ENCODE data around the gene PANK4.
"Not testable (repeated sequence)": the region's sequence is repeated elsewhere in the genome, so short reads cannot be mapped to it uniquely, and the experiment has no call there.

The PANK4 gene

GRCh38 chr1:2550309-2550861, 24.0 kb upstream of the PANK4 start:
- H3K9ac ChIP-seq (ENCODE audit: low read length); H2AFZ ChIP-seq (ENCODE audit: low read depth, low read length, severe bottlenecking); H3F3A ChIP-seq (ENCODE audit: insufficient read depth); H3K9me2 ChIP-seq (replicated peaks; ENCODE audit: insufficient read depth, low read length); H3K36me3 ChIP-seq (ENCODE audit: low read length); H4K20me1 ChIP-seq (ENCODE audit: low read depth, low read length); H3K4me3 ChIP-seq (ENCODE audit: insufficient read depth, low read length, poor library complexity, severe bottlenecking); H3K79me2 ChIP-seq (ENCODE audit: insufficient read depth, low read length); H3K9me3 ChIP-seq (ENCODE audit: insufficient read depth, low read length); H3K4me2 ChIP-seq (ENCODE audit: low read depth, low read length, poor library complexity, severe bottlenecking); H3K27me3 ChIP-seq (ENCODE audit: low read length); H3K27ac ChIP-seq (ENCODE audit: low read depth, low read length): not testable (repeated sequence)

- H3K4me2 ChIP-seq (ENCODE audit: low read depth, low read length, poor library complexity, severe bottlenecking); H4K20me1 ChIP-seq (ENCODE audit: low read depth, low read length); H3K4me3 ChIP-seq (ENCODE audit: insufficient read depth, low read length, poor library complexity, severe bottlenecking); H3K9ac ChIP-seq (ENCODE audit: low read length); H3K79me2 ChIP-seq (ENCODE audit: insufficient read depth, low read length); H3K36me3 ChIP-seq (ENCODE audit: low read length); H3K9me2 ChIP-seq (replicated peaks; ENCODE audit: insufficient read depth, low read length); H2AFZ ChIP-seq (ENCODE audit: low read depth, low read length, severe bottlenecking); H3F3A ChIP-seq (ENCODE audit: insufficient read depth); H3K27me3 ChIP-seq (ENCODE audit: low read length); H3K9me3 ChIP-seq (ENCODE audit: insufficient read depth, low read length): not testable (repeated sequence)
- 0 out of 2 replicates have a peak overlapping the region, but pooled peaks have one; percentile 72 for H3K27ac ChIP-seq (ENCODE audit: low read depth, low read length)
Measured at GRCh38 chr1:2549367-2550029, 23.1 kb upstream of the PANK4 start.

GRCh38 chr1:2548068-2548589, 21.7 kb upstream of the PANK4 start:
- H3F3A ChIP-seq (ENCODE audit: insufficient read depth) = no peaks in the 10 kb centered on the region
- no peaks in the 10 kb centered on the region for H3K79me2 ChIP-seq (ENCODE audit: insufficient read depth, low read length)
- no peaks in the 10 kb centered on the region for H3K36me3 ChIP-seq (ENCODE audit: low read length)
- peak overlapping the region; percentile 57 for H3K4me2 ChIP-seq (ENCODE audit: low read depth, low read length, poor library complexity, severe bottlenecking)
- H3K27ac ChIP-seq (ENCODE audit: low read depth, low read length) = peak overlapping the region; percentile 72
- no peak overlapping the region for H2AFZ ChIP-seq (ENCODE audit: low read depth, low read length, severe bottlenecking)
- H3K9ac ChIP-seq (ENCODE audit: low read length) = peak overlapping the region; percentile 48
- H3K27me3 ChIP-seq (ENCODE audit: low read length) = no peaks in the 10 kb centered on the region
- H3K9me3 ChIP-seq (ENCODE audit: insufficient read depth, low read length) = no peaks in the 10 kb centered on the region
- no peaks in the 10 kb centered on the region for H4K20me1 ChIP-seq (ENCODE audit: low read depth, low read length)
- no peaks in the 10 kb centered on the region for H3K9me2 ChIP-seq (replicated peaks; ENCODE audit: insufficient read depth, low read length)
- H3K4me3 ChIP-seq (ENCODE audit: insufficient read depth, low read length, poor library complexity, severe bottlenecking) = no peak overlapping the region
- no peak for TF ChIP-seq EZH2phosphoT487 (conservative IDR thresholded peaks at IDR 0.05; ENCODE audit: low read length)
- peak; percentile 58 for TF ChIP-seq CTCF (IDR thresholded peaks at IDR 0.05; ENCODE audit: insufficient read depth, low read length, poor library complexity, severe bottlenecking)

GRCh38 chr1:2547210-2548067, 21.0 kb upstream of the PANK4 start:
- H3K36me3 ChIP-seq (ENCODE audit: low read length) = no peaks in the 10 kb centered on the region
- no peaks in the 10 kb centered on the region for H3K27me3 ChIP-seq (ENCODE audit: low read length)
- H3K27ac ChIP-seq (ENCODE audit: low read depth, low read length) = peak overlapping the region; percentile 56
- H3K9ac ChIP-seq (ENCODE audit: low read length) = peak overlapping the region; percentile 50; the same call in 1 of the 2 replicates
- no peaks in the 10 kb centered on the region for H4K20me1 ChIP-seq (ENCODE audit: low read depth, low read length)
- no peak overlapping the region for H3K4me3 ChIP-seq (ENCODE audit: insufficient read depth, low read length, poor library complexity, severe bottlenecking)
- H3K4me2 ChIP-seq (ENCODE audit: low read depth, low read length, poor library complexity, severe bottlenecking) = peak overlapping the region; percentile 57
- no peaks in the 10 kb centered on the region for H3K9me3 ChIP-seq (ENCODE audit: insufficient read depth, low read length)
- TF ChIP-seq CTCF (IDR thresholded peaks at IDR 0.05; ENCODE audit: insufficient read depth, low read length, poor library complexity, severe bottlenecking) (no peak), EZH2phosphoT487 (conservative IDR thresholded peaks at IDR 0.05; ENCODE audit: low read length) (no peak)
- H3F3A ChIP-seq (ENCODE audit: insufficient read depth) = no peaks in the 10 kb centered on the region
- no peak overlapping the region for H2AFZ ChIP-seq (ENCODE audit: low read depth, low read length, severe bottlenecking)
- H3K79me2 ChIP-seq (ENCODE audit: insufficient read depth, low read length) = no peaks in the 10 kb centered on the region
- no peaks in the 10 kb centered on the region for H3K9me2 ChIP-seq (replicated peaks; ENCODE audit: insufficient read depth, low read length)
